PC-3 (cell line): Measurements from ENCODE around the gene CCDC141. TPM values are rescaled to one million over a fixed set of nuclear protein-coding genes. Genes with fewer than 3 reads are reported as not detected.

ENCODE experiments used
- ATAC-seq: fragments of 200-7000 bp; cut with Tn5 transposase; 2 replicates; pipeline ENCODE4 v1.9.1; 2020; ENCODE audit warnings: mild to moderate bottlenecking, moderate library complexity
- BruUV-seq: library from RNA; stranded (reverse); fragments of 400-500 nt; replicated peaks from 2 replicates; lab custom pipeline; 2021; lab: Mats Ljungman, UMichigan
- CTCF ChIA-PET: fragments of 300-600 bp; sonication (Branson Sonifier 250); formaldehyde crosslinking; loops from one replicate; lab custom pipeline; 2022; ENCODE audit warnings: antibody characterized with exemption; lab: Charles Lee
- POLR2A ChIA-PET: fragments of 300-600 bp; sonication (Branson Sonifier 250); formaldehyde crosslinking; loops from one replicate; lab custom pipeline; 2022; ENCODE audit warnings: antibody characterized with exemption; ENCODE audit not compliant: unreplicated experiment; lab: Charles Lee
- DNase-seq: peaks from one replicate; pipeline ENCODE4 v3.0.0-alpha.2; 2015
- H2AFZ ChIP-seq: fragments of 300-600 bp; sonication (generic); 2 replicates; pipeline ENCODE4 v1.6.0; 2016; ENCODE audit warnings: antibody characterized with exemption, low read length
- H3F3A ChIP-seq: fragments of 300-600 bp; sonication (generic); one replicate; pipeline ENCODE4 v1.6.0; 2017; ENCODE audit warnings: antibody characterized with exemption, low read length, control low read depth, mild to moderate bottlenecking; ENCODE audit not compliant: unreplicated experiment
- H3K27ac ChIP-seq: fragments of 300-600 bp; sonication (generic); 2 replicates; pipeline ENCODE4 v1.5.1; 2016; ENCODE audit warnings: mild to moderate bottlenecking, low read length
- H3K27me3 ChIP-seq: fragments of 300-600 bp; sonication (generic); 2 replicates; pipeline ENCODE4 v1.6.1; 2016; ENCODE audit warnings: low read length, mixed read lengths
- H3K36me3 ChIP-seq: fragments of 300-600 bp; sonication (generic); 2 replicates; pipeline ENCODE4 v1.6.1; 2016; ENCODE audit warnings: low read depth, mixed run types, low read length, mixed read lengths
- H3K4me1 ChIP-seq: fragments of 300-600 bp; sonication (generic); 2 replicates; pipeline ENCODE4 v1.5.1; 2016; ENCODE audit warnings: low read length; ENCODE audit not compliant: insufficient read depth
- H3K4me2 ChIP-seq: fragments of 300-600 bp; sonication (generic); 2 replicates; pipeline ENCODE4 v1.6.0; 2016; ENCODE audit warnings: low read length
- H3K4me3 ChIP-seq: fragments of 300-600 bp; sonication (generic); 2 replicates; pipeline ENCODE4 v1.5.1; 2016; ENCODE audit warnings: mild to moderate bottlenecking, low read length, mixed read lengths
- H3K79me2 ChIP-seq: fragments of 300-600 bp; sonication (generic); 2 replicates; pipeline ENCODE4 v1.6.1; 2017; ENCODE audit warnings: low read length, mixed read lengths
- H3K9ac ChIP-seq: fragments of 300-600 bp; sonication (generic); 2 replicates; pipeline ENCODE4 v1.6.0; 2016; ENCODE audit warnings: mild to moderate bottlenecking, low read length
- H3K9me2 ChIP-seq: fragments of 300-600 bp; sonication (generic); replicated peaks from 2 replicates; pipeline ENCODE4 v1.6.1; 2016; ENCODE audit warnings: mixed run types, low read length, mixed read lengths
- H3K9me3 ChIP-seq: fragments of 300-600 bp; sonication (generic); 2 replicates; pipeline ENCODE4 v1.6.1; 2016; ENCODE audit warnings: low read length, mixed read lengths
- H4K20me1 ChIP-seq: fragments of 300-600 bp; sonication (generic); 2 replicates; pipeline ENCODE4 v1.6.1; 2016; ENCODE audit warnings: low read length, mixed read lengths
- EZH2 ChIP-seq: fragments of 300-600 bp; sonication (generic); IDR thresholded peaks from one replicate; pipeline ENCODE4 v1.6.1; 2017; ENCODE audit warnings: antibody characterized with exemption, mild to moderate bottlenecking, low read length; ENCODE audit not compliant: unreplicated experiment
- EZH2phosphoT487 ChIP-seq: fragments of 300-600 bp; sonication (generic); IDR thresholded peaks from 2 replicates; pipeline ENCODE4 v1.6.1; 2018; ENCODE audit warnings: mild to moderate bottlenecking, antibody characterized with exemption, low read length, borderline replicate concordance
- intact Hi-C: fragments of 100-400 bp; cut with micrococcal nuclease; formaldehyde crosslinking; loops from 2 replicates; pipeline ENCODE4 v1.9.0; 2023
- total RNA-seq: library from RNA; depleted of rRNA; stranded (reverse); fragments of >200 nt; gene quantifications from 2 replicates; pipeline ENCODE4 v1.2.3, GENCODE V29; 2014
- TF ChIP-seq, protein P1 (sequence below): fragments of 300-600 bp; sonication (generic); conservative IDR thresholded peaks from 2 replicates; pipeline ENCODE4 v1.5.1; 2017; ENCODE audit warnings: antibody characterized with exemption, low read depth, mild to moderate bottlenecking, low read length

CCDC141 gene
- total RNA-seq, 1 experiment from 2014 or later, result 1.1 TPM

DNA sequence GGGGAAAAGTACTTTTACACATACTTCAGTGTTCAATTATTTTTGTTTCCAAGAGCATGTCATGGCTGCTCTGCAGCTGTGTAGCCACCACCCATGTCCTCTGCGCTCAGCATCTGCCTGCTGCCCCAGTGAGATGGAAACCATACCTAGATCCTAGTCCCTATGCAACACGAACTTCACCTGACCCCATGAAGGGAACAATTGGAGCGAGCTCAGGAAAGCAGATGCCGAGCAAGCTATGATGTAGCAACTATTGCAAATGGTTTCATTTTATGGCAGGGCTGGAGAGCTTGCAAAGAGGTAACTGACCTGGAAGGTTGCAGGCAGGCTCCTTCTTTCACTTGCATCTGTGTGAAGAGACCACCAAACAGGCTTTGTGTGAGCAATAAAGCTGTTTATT, 1.3 kb upstream of the CCDC141 start:
- H3K4me2 ChIP-seq, result no peak overlapping the region

DNA sequence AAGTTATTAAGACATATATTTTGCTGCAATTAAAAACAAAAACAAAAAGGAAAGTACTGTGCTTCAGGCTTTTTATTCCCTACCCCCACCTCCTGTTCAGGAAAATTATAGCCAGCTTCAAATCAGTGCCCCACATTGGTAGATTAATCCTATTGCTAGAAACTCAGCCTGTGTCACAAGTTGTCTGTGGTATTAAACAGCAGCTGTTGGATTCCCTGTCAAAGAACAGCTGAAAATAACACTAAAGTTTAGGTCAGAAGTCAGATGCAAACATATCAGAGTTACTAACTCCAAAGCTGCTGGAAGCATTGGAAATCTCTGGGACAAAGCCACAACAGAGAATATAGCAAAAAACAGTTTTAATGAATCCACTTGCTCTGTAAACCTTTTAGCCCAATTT, 818 bp upstream of the CCDC141 start:
- H2AFZ ChIP-seq, result no peak overlapping the region
- no peaks in the 10 kb centered on the region for H3K9me3 ChIP-seq
- ChIA-PET POLR2A (no interaction called here), CTCF (no interaction called here)
- H3K36me3 ChIP-seq, result no peaks in the 10 kb centered on the region
- no peaks in the 10 kb centered on the region for H3F3A ChIP-seq
- TF ChIP-seq, protein P1, sequence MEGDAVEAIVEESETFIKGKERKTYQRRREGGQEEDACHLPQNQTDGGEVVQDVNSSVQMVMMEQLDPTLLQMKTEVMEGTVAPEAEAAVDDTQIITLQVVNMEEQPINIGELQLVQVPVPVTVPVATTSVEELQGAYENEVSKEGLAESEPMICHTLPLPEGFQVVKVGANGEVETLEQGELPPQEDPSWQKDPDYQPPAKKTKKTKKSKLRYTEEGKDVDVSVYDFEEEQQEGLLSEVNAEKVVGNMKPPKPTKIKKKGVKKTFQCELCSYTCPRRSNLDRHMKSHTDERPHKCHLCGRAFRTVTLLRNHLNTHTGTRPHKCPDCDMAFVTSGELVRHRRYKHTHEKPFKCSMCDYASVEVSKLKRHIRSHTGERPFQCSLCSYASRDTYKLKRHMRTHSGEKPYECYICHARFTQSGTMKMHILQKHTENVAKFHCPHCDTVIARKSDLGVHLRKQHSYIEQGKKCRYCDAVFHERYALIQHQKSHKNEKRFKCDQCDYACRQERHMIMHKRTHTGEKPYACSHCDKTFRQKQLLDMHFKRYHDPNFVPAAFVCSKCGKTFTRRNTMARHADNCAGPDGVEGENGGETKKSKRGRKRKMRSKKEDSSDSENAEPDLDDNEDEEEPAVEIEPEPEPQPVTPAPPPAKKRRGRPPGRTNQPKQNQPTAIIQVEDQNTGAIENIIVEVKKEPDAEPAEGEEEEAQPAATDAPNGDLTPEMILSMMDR, result no peak
- no peak for TF ChIP-seq EZH2phosphoT487
- TF ChIP-seq EZH2, result no peak
- H3K4me2 ChIP-seq, result no peak overlapping the region
- H3K4me1 ChIP-seq, result no peaks in the 10 kb centered on the region
- intact Hi-C loops, result no loop called here
- no peak overlapping the region for H3K4me3 ChIP-seq
- BruUV-seq, result no TSS peak
- H3K27ac ChIP-seq, result no peak overlapping the region
- H3K9me2 ChIP-seq, result no peaks in the 10 kb centered on the region
- H3K9ac ChIP-seq, result no peak overlapping the region
- no peak for ATAC-seq
- H4K20me1 ChIP-seq, result no peaks in the 10 kb centered on the region
- H3K79me2 ChIP-seq, result no peaks in the 10 kb centered on the region
- no peak for DNase-seq
- no peaks in the 10 kb centered on the region for H3K27me3 ChIP-seq

More for the DNA sequence above, 1.3 kb upstream of the CCDC141 start:
- BruUV-seq, result no TSS peak
- no peak for TF ChIP-seq EZH2phosphoT487
- CTCF ChIA-PET, result no interaction called here
- H3F3A ChIP-seq, result no peaks in the 10 kb centered on the region
- H4K20me1 ChIP-seq, result no peaks in the 10 kb centered on the region
- ATAC-seq (no peak), DNase-seq (no peak)
- no peaks in the 10 kb centered on the region for H3K79me2 ChIP-seq
- POLR2A ChIA-PET, result no interaction called here
- no peak overlapping the region for H3K9ac ChIP-seq
- intact Hi-C loops, result no loop called here
- H3K4me3 ChIP-seq, result no peak overlapping the region
- no peak overlapping the region for H3K27ac ChIP-seq
- no peaks in the 10 kb centered on the region for H3K9me3 ChIP-seq
- no peak overlapping the region for H2AFZ ChIP-seq
- H3K36me3 ChIP-seq, result no peaks in the 10 kb centered on the region
- H3K4me1 ChIP-seq, result no peaks in the 10 kb centered on the region
- no peaks in the 10 kb centered on the region for H3K27me3 ChIP-seq
- H3K9me2 ChIP-seq, result no peaks in the 10 kb centered on the region

DNA sequence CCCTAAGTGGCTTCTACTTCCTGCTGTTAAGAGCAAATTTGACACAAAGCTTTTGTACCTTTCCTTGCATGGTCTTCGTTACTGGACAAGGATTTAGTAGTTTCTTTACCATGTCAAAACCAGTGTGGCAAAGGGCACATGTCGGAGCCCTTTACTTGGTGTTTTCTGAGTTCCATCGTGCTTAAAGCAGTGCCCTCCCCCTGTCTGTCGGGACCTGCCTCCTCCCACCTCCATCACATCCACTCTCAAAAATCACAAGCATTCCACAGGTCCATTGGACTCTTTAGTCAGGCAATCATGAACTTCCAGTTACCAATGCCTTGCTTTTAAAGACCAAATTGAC, 763 bp downstream of the CCDC141 start:
- no peaks in the 10 kb centered on the region for H3K79me2 ChIP-seq
- H3K36me3 ChIP-seq, result no peaks in the 10 kb centered on the region
- no peaks in the 10 kb centered on the region for H3F3A ChIP-seq
- no peaks in the 10 kb centered on the region for H4K20me1 ChIP-seq
- TF ChIP-seq EZH2 (no peak), EZH2phosphoT487 (no peak)
- TF ChIP-seq, protein P1, result no peak
- H3K4me1 ChIP-seq, result no peaks in the 10 kb centered on the region
- ATAC-seq, result no peak
- DNase-seq, result no peak
- no peak overlapping the region for H3K9ac ChIP-seq
- no peak overlapping the region for H3K27ac ChIP-seq
- H3K9me2 ChIP-seq, result no peaks in the 10 kb centered on the region
- intact Hi-C loops, result no loop called here
- H2AFZ ChIP-seq, result no peak overlapping the region
- H3K4me3 ChIP-seq, result no peak overlapping the region
- ChIA-PET CTCF (no interaction called here), POLR2A (no interaction called here)
- no peaks in the 10 kb centered on the region for H3K27me3 ChIP-seq
- H3K9me3 ChIP-seq, result no peaks in the 10 kb centered on the region
- no peak overlapping the region for H3K4me2 ChIP-seq
- no TSS peak for BruUV-seq
